Mononuclear cell (primary cell): ENCODE results near the gene TRIP13. TPM values are rescaled to one million over a fixed set of nuclear protein-coding genes. Genes with fewer than 3 reads are reported as not detected.
A peak's percentile ranks its signal among the peaks of the same experiment; 100 is the strongest.
"Not testable (repeated sequence)": the region's sequence is repeated elsewhere in the genome, so short reads cannot be mapped to it uniquely, and the experiment has no call there.

ENCODE experiments used
- H3K27me3 ChIP-seq: 2 replicates; pipeline ENCODE4 v1.6.0; 2011; ENCODE audit warnings: low read length, control low read depth; ENCODE audit not compliant: insufficient read depth
- H3K4me1 ChIP-seq: 2 replicates; pipeline ENCODE4 v1.5.1; 2011; ENCODE audit warnings: mild to moderate bottlenecking, low read length, control low read depth; ENCODE audit not compliant: insufficient read depth
- H3K4me3 ChIP-seq: 2 replicates; pipeline ENCODE4 v1.5.1; 2011; ENCODE audit warnings: mild to moderate bottlenecking, low read length, moderate library complexity
- H3K9me3 ChIP-seq: 2 replicates; pipeline ENCODE4 v1.5.1; 2011; ENCODE audit warnings: low read depth, mild to moderate bottlenecking, control low read depth, low read length
- total RNA-seq: library from RNA; depleted of rRNA; stranded (reverse); fragments of >200 nt; gene quantifications from one replicate; pipeline ENCODE4 v1.2.3, GENCODE V29; 2012

Gene TRIP13, protein sequence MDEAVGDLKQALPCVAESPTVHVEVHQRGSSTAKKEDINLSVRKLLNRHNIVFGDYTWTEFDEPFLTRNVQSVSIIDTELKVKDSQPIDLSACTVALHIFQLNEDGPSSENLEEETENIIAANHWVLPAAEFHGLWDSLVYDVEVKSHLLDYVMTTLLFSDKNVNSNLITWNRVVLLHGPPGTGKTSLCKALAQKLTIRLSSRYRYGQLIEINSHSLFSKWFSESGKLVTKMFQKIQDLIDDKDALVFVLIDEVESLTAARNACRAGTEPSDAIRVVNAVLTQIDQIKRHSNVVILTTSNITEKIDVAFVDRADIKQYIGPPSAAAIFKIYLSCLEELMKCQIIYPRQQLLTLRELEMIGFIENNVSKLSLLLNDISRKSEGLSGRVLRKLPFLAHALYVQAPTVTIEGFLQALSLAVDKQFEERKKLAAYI
- 0.21 TPM for total RNA-seq

GRCh38 chr5:892394-893136 is at the start of gene TRIP13, which contains the start of gene BRD9:
TSS of gene TRIP13 (plus strand) at chr5:892884. CDS start at chr5:892999, 115 bp downstream.
TSS of gene BRD9 (minus strand) at chr5:892801. CDS start at chr5:892657, 144 bp downstream.
- H3K4me1 ChIP-seq = peaks cover 22% of the 10 kb centered on the region
- no peaks in the 10 kb centered on the region for H3K9me3 ChIP-seq
- H3K27me3 ChIP-seq = no peaks in the 10 kb centered on the region
- peak within 1 kb of the TSS; percentile 73 for H3K4me3 ChIP-seq

- not testable (repeated sequence) for H3K9me3 ChIP-seq, H3K27me3 ChIP-seq, H3K4me3 ChIP-seq, H3K4me1 ChIP-seq
Measured at GRCh38 chr5:843371-843770, 49.3 kb upstream of the TRIP13 start.

DNA sequence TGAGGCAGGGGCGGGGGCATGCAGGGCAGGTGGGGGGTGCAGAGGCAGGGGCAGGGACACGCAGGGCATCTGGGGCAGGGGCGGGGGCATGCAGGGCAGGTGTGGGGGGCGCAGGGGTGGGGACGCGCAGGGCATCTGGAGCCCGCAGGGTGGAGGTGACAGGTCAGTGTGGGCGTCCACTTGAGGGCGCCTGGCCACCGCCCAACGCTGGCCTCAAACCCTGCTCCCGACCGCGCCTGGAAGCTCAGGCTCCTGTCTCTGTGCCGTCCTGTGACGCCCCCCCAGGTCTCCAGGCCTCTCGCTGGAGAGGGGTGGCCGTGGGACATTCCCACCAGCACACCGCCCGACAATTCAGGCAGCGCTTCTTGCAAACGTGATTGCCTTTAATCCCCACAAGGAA is 48.8 kb upstream of the TRIP13 start:
- H3K27me3 ChIP-seq, H3K4me1 ChIP-seq, H3K4me3 ChIP-seq, H3K9me3 ChIP-seq: not testable (repeated sequence)

- not testable (repeated sequence) for H3K4me3 ChIP-seq, H3K27me3 ChIP-seq, H3K9me3 ChIP-seq, H3K4me1 ChIP-seq
Measured at GRCh38 chr5:844426-844825, 48.3 kb upstream of the TRIP13 start.

DNA sequence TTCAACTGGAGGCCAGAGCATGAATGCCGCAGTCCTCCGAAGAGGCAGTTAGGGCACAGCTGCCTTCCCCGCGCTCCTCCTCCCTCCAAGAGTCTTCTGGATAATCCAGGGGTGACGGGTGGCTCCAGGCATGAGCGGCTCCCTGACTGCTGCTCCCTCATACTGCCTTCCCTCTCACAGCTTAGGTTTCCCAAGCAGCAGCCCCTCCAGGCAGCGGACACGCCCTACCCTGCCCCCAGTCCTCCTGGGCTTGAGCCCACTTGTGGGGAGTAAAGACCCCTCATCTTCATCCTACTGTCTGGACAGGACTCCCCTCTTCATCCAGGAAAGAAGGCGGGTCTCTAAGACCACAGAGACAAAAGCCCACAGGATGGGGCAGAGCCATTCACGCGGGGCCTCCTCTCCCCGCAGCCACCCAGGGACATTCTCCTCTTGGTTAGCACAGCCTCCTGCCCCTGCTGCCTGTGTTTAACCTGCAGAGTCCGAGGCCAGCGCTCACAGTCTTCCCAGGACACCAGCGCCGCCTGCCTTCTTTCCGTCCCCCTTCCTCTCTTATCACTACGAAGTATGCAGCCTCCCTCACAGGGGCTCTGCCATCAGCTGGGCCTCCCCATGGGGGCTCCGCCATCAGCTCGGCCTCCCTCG is 47.5 kb upstream of the TRIP13 start:
- not testable (repeated sequence) for H3K4me1 ChIP-seq, H3K9me3 ChIP-seq, H3K4me3 ChIP-seq, H3K27me3 ChIP-seq

DNA sequence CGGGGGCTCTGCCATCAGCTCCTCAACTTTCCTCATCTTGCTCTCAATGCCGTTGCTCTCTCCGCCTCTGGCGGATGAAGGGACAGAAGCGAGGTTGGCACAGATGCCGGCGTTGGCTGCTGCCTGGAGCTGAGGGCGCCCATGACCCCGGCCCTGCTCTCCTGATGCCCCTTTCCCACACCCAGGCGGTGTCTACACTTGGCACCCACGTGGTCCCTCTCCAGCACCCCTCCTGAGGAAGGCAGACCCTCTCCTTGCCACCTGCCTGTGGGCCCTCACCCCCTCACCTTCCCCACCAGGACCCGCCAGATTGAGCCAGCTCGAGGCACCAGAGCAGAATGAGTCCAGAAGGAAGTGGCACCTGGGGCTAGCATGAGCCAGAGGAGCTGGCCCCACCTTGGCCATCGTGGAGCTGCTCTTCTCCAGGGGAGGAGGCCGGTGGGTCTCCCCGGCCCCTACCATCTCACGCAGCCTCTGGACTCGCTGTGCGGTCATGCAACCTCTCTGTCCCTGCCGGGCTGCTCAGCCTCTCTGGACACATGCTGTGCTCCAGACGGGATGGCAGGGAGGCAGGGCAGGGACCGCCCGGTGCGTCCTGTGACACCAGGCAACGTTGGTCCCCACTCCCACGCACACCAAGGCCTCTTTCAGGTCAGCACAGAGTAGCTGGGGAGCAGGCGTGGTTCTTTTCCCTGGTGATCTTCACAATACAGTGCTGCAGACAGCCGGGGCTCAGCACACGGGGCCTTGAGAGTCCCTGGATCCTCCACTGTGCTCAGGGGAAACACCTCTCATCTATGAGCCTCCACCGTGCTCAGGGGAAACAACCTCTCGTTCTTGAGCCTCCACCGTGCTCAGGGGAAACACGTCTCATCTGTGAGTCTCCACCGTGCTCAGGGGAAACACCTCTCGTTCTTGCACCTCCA is 46.7 kb upstream of the TRIP13 start:
- not testable (repeated sequence) for H3K4me3 ChIP-seq, H3K9me3 ChIP-seq, H3K4me1 ChIP-seq, H3K27me3 ChIP-seq

DNA sequence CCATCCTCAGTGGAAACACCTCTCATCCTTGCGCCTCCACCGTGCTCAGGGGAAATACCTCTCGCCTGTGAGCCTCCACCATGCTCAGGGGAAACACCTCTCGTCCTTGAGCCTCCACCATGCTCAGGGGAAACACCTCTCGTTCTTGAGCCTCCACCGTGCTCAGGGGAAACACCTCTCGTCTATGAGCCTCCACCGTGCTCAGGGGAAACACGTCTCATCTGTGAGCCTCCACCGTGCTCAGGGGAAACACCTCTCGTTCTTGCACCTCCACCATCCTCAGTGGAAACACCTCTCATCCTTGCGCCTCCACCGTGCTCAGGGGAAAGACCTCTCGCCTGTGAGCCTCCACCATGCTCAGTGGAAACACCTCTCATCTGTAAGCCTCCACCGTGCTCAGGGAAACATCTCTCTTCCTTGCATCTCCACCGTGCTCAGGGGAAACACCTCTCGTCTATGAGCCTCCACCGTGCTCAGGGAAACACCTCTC is 46.0 kb upstream of the TRIP13 start:
- H3K27me3 ChIP-seq, H3K4me3 ChIP-seq, H3K4me1 ChIP-seq, H3K9me3 ChIP-seq: not testable (repeated sequence)

GRCh38 chr5:847212-847611 is 45.5 kb upstream of the TRIP13 start:
- not testable (repeated sequence) for H3K4me1 ChIP-seq, H3K27me3 ChIP-seq, H3K4me3 ChIP-seq, H3K9me3 ChIP-seq

- not testable (repeated sequence) for H3K4me1 ChIP-seq, H3K4me3 ChIP-seq, H3K27me3 ChIP-seq, H3K9me3 ChIP-seq
Measured at GRCh38 chr5:847736-848135, 44.9 kb upstream of the TRIP13 start.

DNA sequence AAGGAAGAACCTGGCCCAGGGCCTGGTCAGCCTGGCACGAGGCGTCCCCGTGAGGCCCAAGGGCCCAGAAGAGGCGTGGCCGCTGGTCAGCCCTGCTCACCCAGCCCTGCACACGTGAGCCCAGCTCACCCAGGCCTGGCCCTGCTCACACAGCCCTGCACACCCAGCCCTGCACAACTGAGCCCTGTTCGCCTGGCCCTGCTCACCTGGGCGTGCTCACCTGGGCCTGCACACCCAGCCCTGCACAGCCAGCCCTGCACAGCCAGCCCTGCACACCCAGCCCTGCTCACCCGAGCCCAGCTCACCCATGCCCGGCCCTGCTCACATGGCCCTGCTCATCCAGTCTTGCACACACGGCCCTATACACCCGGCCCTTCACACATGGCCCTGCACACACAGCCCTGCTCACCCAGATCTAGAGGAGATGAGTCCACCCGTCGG is 44.0 kb upstream of the TRIP13 start:
- Histone ChIP-seq H3K9me3 (no peaks in the 10 kb centered on the region), H3K27me3 (no peaks in the 10 kb centered on the region), H3K4me3 (no peak overlapping the region), H3K4me1 (no peaks in the 10 kb centered on the region)

DNA sequence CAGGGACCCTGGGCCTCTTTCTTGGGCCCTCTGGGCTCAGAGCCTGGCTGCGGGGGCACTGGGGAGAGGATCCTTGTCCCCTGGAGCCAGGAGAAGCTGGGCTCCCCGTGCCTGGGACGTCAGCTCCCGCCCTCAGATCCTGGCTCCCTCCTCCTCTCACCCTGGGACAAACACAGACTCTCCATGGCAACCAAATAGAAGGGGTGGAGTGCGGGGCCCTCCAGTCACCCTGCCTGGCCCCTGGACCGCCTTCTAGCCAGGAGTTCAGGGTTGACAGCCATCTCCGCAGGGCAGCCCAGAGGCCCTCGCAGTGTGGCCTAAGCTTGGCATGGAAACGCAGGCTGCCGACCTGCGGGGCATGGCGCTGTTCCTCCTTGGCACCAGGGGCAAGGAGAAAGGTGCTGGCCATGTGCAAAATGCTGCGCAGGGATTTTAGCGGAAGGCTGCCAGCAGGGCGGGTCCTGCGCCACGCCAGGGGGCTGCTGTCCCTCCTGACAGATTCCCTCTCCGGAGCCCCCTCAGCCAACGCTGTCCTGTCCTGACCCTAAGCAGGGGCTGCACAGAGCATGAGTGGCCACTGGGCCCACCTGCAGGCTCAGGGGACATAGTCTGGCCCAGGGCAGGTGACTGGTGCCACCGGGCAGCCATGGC is 42.9 kb upstream of the TRIP13 start:
- no peaks in the 10 kb centered on the region for H3K4me1 ChIP-seq
- H3K9me3 ChIP-seq = no peaks in the 10 kb centered on the region
- H3K4me3 ChIP-seq = no peak overlapping the region
- H3K27me3 ChIP-seq = no peaks in the 10 kb centered on the region

- no peak within 1 kb of the TSS for H3K4me3 ChIP-seq
- no peaks in the 10 kb centered on the region for H3K4me1 ChIP-seq
- no peaks in the 10 kb centered on the region for H3K9me3 ChIP-seq
- H3K27me3 ChIP-seq = no peaks in the 10 kb centered on the region
Measured at GRCh38 chr5:850511-851006, 42.1 kb upstream of the TRIP13 start, which contains the start of gene ZDHHC11. TSS of gene ZDHHC11 (minus strand) at chr5:850986. CDS start at chr5:850602, 384 bp downstream.

GRCh38 chr5:851076-851475 is 41.6 kb upstream of the TRIP13 start:
- Histone ChIP-seq H3K9me3 (no peaks in the 10 kb centered on the region), H3K27me3 (no peaks in the 10 kb centered on the region), H3K4me1 (no peaks in the 10 kb centered on the region), H3K4me3 (no peak overlapping the region)

DNA sequence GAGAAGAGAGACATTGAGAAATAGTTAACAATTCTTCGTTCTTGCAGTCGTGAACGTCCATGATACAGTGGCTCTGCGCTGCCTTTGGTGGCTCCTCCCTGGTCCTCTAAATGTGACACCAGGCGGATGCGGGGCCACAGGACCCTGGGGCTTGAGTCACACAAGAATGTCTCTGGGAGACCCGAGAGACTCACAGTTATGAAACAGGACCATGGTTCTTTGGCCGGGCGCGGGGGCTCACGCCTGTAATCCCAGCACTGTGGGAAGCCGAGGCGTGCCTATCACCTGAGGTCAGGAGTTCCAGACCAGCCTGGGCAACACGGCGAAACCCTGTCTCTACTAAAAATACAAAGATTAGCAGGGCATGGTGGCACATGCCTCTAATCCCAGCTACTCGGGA is 41.1 kb upstream of the TRIP13 start:
- no peak overlapping the region for H3K4me3 ChIP-seq
- no peaks in the 10 kb centered on the region for H3K9me3 ChIP-seq
- H3K27me3 ChIP-seq = no peaks in the 10 kb centered on the region
- H3K4me1 ChIP-seq = no peaks in the 10 kb centered on the region
